Pancreas (tissue), 10 donors: ENCODE data around the gene PREB. TPM values are rescaled to one million over a fixed set of nuclear protein-coding genes. Genes with fewer than 3 reads are reported as not detected.

Experiments
- ATAC-seq, 4 donors: fragments of 200-7000 bp; cut with Tn5 transposase; one replicate each; pipeline versions ENCODE4 v1.8.0 to v1.9.1; 2020; ENCODE audit warnings: mild to moderate bottlenecking in 4 of 4, moderate library complexity in 4 of 4
- DNase-seq, 6 donors: peaks; one replicate each; pipeline ENCODE4 v3.0.0-alpha.2; 2020
- FAIRE-seq: peaks from 2 replicates; lab custom pipeline; 2012; peaks lifted over from hg19 to GRCh38; lab: Jason Lieb, UNC
- H3K27ac ChIP-seq, 4 donors: fragments of 200-600 bp; sonication (generic); 1 replicate in 3 of 4; 2 replicates in 1 of 4; pipeline versions ENCODE4 v1.5.0 to v1.8.0; 2020
- H3K27me3 ChIP-seq, 4 donors: fragments of 200-600 bp; one replicate each; pipeline ENCODE4 v1.8.0; 2021
- H3K36me3 ChIP-seq, 3 donors: fragments of 200-600 bp; sonication (generic) in 1 of 3; one replicate each; pipeline versions ENCODE4 v1.5.0 to v1.8.0; 2020 to 2021
- H3K4me1 ChIP-seq, 3 donors: fragments of 200-600 bp; one replicate each; pipeline ENCODE4 v1.8.0; 2021
- H3K4me3 ChIP-seq, 4 donors: fragments of 200-600 bp; sonication (generic) in 2 of 4; one replicate each; pipeline versions ENCODE4 v1.5.0 to v1.8.0; 2020 to 2021
- H3K9me3 ChIP-seq, 4 donors: fragments of 200-600 bp; one replicate each; pipeline ENCODE4 v1.8.0; 2021
- CTCF ChIP-seq, 4 donors: fragments of 200-600 bp; sonication (generic) in 3 of 4; IDR thresholded peaks; one replicate each; pipeline versions ENCODE4 v1.5.0 to v1.8.0; 2021; ENCODE audit warnings: antibody characterized with exemption in 4 of 4
- WGBS, 2 donors: extraction: QIAGEN DNeasy Blood & Tissue Kit; methylation state at CpG; one replicate each; pipeline ENCODE4 v1.1.7; 2013; 5-methylcytosine and 5-hydroxymethylcytosine counted together
- intact Hi-C, 3 donors: fragments of 100-400 bp; cut with DNase I; formaldehyde crosslinking; loops; one replicate each; pipeline versions ENCODE4 v1.11.1 to v1.14.2; 2022
- polyA plus RNA-seq, 2 donors: library from polyadenylated mRNA; stranded (reverse); fragments of 200-250 nt; gene quantifications; one replicate each; pipeline ENCODE4 v1.2.3, GENCODE V29; 2013
- total RNA-seq, 6 donors: library from RNA; stranded (reverse); fragmentation: NEBNext Ultra II Directional in 4 of 6; extraction: Animal tissue kit (Norgen Biotek cat#: 25700) in 4 of 6; gene quantifications; one replicate each; pipeline versions ENCODE4 v1.2.1 to v1.2.4, GENCODE V29; 2021 to 2023
- donor health status: healthy with polysubstance abuse.
- donor health status: DM: no; HTN: no; CAD: no; lungs with moderate emphysema.
- donor health status: DM: no; HTN: no; CAD: no.
- donor health status: control.
- donor health status: control.
- donor health status: Bipolar disorder and iron deficiency.
- donor health status: DM: yes; HTN: yes; CAD: no.
- donor health status: DM: no; HTN: no; CAD: no.
- donor health status: DM: no; HTN: no; CAD: no.
- donor health status: DM: yes; HTN: yes; CAD: no.

Gene PREB
- total and polyA plus RNA-seq, 8 donors, result 24.6 to 73.6 (median 31.2) TPM

GRCh38 chr2:27171351-27171848 is 37.0 kb upstream of the PREB start:
- WGBS, 2 donors, result 41 to 48% methylated on average over 8 of the region's 8 CpGs
- no peak overlapping the region for H3K4me3 ChIP-seq
- ATAC-seq, result no peak
- TF ChIP-seq CTCF (IDR thresholded peaks at IDR 0.05), result no peak
- no peak for DNase-seq
- FAIRE-seq, result no peak
- H3K27ac ChIP-seq, result no peak overlapping the region
- intact Hi-C loops, result no loop called here
- H3K27me3 ChIP-seq, result no peaks in the 10 kb centered on the region
- H3K4me1 ChIP-seq, result no peaks in the 10 kb centered on the region
- H3K9me3 ChIP-seq, result no peaks in the 10 kb centered on the region
- no peaks in the 10 kb centered on the region for H3K36me3 ChIP-seq

GRCh38 chr2:27170581-27171337 is 36.3 kb upstream of the PREB start:
- Histone ChIP-seq H3K27ac (no peak overlapping the region), H3K27me3 (no peaks in the 10 kb centered on the region), H3K9me3 (no peaks in the 10 kb centered on the region), H3K36me3 (no peaks in the 10 kb centered on the region), H3K4me3 (no peak overlapping the region), H3K4me1 (no peaks in the 10 kb centered on the region)
- intact Hi-C loops, result no loop called here
- DNase-seq, result no peak
- no peak for FAIRE-seq
- TF ChIP-seq CTCF (IDR thresholded peaks at IDR 0.05), result no peak
- peak in 2 of 4 donors; percentile 63 to 74 for ATAC-seq
- WGBS, 2 donors, result 68 to 72% methylated on average over 6 of the region's 6 CpGs

- intact Hi-C loops, result no loop called here
- Histone ChIP-seq H3K4me1 (no peaks in the 10 kb centered on the region), H3K27ac (no peak overlapping the region), H3K4me3 (no peak overlapping the region), H3K36me3 (no peaks in the 10 kb centered on the region), H3K9me3 (no peaks in the 10 kb centered on the region), H3K27me3 (no peaks in the 10 kb centered on the region)
- TF ChIP-seq CTCF (IDR thresholded peaks at IDR 0.05), result no peak
- WGBS, 2 donors, result 73 to 85% methylated on average over 8 of the region's 8 CpGs
- ATAC-seq (no peak), FAIRE-seq (no peak), DNase-seq (no peak)
Measured at GRCh38 chr2:27164960-27165763, 30.7 kb upstream of the PREB start.

GRCh38 chr2:27162151-27163121 is 28.0 kb upstream of the PREB start:
- H3K27ac ChIP-seq, result no peak overlapping the region
- FAIRE-seq, result no peak
- intact Hi-C loops, result no loop called here

More at GRCh38 chr2:27162151-27163121, 28.0 kb upstream of the PREB start:
- Histone ChIP-seq H3K36me3 (no peaks in the 10 kb centered on the region), H3K9me3 (no peaks in the 10 kb centered on the region), H3K27me3 (no peaks in the 10 kb centered on the region), H3K4me1 (no peaks in the 10 kb centered on the region), H3K4me3 (no peak overlapping the region)
- no peak for DNase-seq
- TF ChIP-seq CTCF (IDR thresholded peaks at IDR 0.05), result no peak
- WGBS, 2 donors, result 74 to 79% methylated on average over 15 of the region's 15 CpGs
- no peak for ATAC-seq
